MCF 10A (cell line): ENCODE data around the gene DGUOK. TPM values are rescaled to one million over a fixed set of nuclear protein-coding genes. Genes with fewer than 3 reads are reported as not detected.

ENCODE experiments used
- BruUV-seq: library from RNA; stranded (reverse); fragments of 400-500 nt; replicated peaks from 2 replicates; lab custom pipeline; 2021; lab: Mats Ljungman, UMichigan
- CTCF ChIA-PET: fragments of 300-600 bp; sonication (Branson Sonifier 250); formaldehyde crosslinking; extraction: SDS; loops from one replicate; lab custom pipeline; 2021; ENCODE audit warnings: antibody characterized with exemption, inconsistent platforms; lab: Yijun Ruan, JAX
- POLR2A ChIA-PET: fragments of 300-600, 350-650 bp; sonication (Branson Sonifier 250); formaldehyde crosslinking; extraction: SDS; loops from one replicate; lab custom pipeline; 2020; ENCODE audit warnings: antibody characterized with exemption, inconsistent platforms; lab: Yijun Ruan, JAX
- DNase-seq: peaks from one replicate; pipeline ENCODE4 v3.0.0-alpha.2; 2018; ENCODE audit not compliant: unreplicated experiment
- H3K27ac Mint-ChIP-seq: one replicate; pipeline ENCODE4 v1.8.0; 2022; ENCODE audit warnings: mild to moderate bottlenecking, low read depth, mixed read lengths; ENCODE audit not compliant: unreplicated experiment
- H3K27me3 Mint-ChIP-seq: one replicate; pipeline ENCODE4 v1.8.0; 2022; ENCODE audit warnings: mixed read lengths; ENCODE audit not compliant: insufficient read depth, unreplicated experiment
- H3K36me3 Mint-ChIP-seq: one replicate; pipeline ENCODE4 v1.8.0; 2022; ENCODE audit warnings: mild to moderate bottlenecking, moderate library complexity, mixed read lengths; ENCODE audit not compliant: insufficient read depth, unreplicated experiment
- H3K4me1 Mint-ChIP-seq: one replicate; pipeline ENCODE4 v1.8.0; 2022; ENCODE audit warnings: mixed read lengths; ENCODE audit not compliant: insufficient read depth, unreplicated experiment
- H3K4me3 Mint-ChIP-seq: one replicate; pipeline ENCODE4 v1.8.0; 2022; ENCODE audit warnings: mild to moderate bottlenecking, moderate library complexity, mixed read lengths; ENCODE audit not compliant: unreplicated experiment
- H3K9me3 Mint-ChIP-seq: one replicate; pipeline ENCODE4 v1.8.0; 2022; ENCODE audit warnings: mixed read lengths; ENCODE audit not compliant: unreplicated experiment
- CTCF ChIP-seq: fragments of 200-600 bp; IDR thresholded peaks from one replicate; pipeline ENCODE4 v1.8.0; 2022; ENCODE audit warnings: antibody characterized with exemption, mild to moderate bottlenecking; ENCODE audit not compliant: unreplicated experiment
- intact Hi-C: fragments of 100-400 bp; cut with micrococcal nuclease; formaldehyde crosslinking; loops from 2 replicates; pipeline ENCODE4 v1.14.1; 2022
- total RNA-seq: library from RNA; stranded (reverse); gene quantifications from 2 replicates; pipeline ENCODE4 v1.2.3, GENCODE V29; 2022

The DGUOK gene
- total RNA-seq, 1 experiment from 2014 or later, result 92.3 TPM

- Mint-ChIP-seq H3K9me3 (no peaks in the 10 kb centered on the region), H3K27ac (peak overlapping the region; percentile 40), H3K36me3 (peaks cover 62% of the 10 kb centered on the region), H3K4me1 (peaks cover 47% of the 10 kb centered on the region), H3K27me3 (no peaks in the 10 kb centered on the region), H3K4me3 (no peak overlapping the region)
- DNase-seq, result no peak
- no peak for TF ChIP-seq CTCF
- no TSS peak for BruUV-seq
- intact Hi-C loops, result loop anchor here (5.0 kb wide), 1 partner anchor 45 kb away; the partner anchor contains the start of gene TET3
- CTCF ChIA-PET, result interaction anchor here (0.6 to 1.5 kb wide), 6 partner anchors 10 to 214 kb away, joined by 3 to 6 read pairs (median 3); no protein-coding TSS in a partner anchor
- POLR2A ChIA-PET, result interaction anchor here (0.6 to 3.4 kb wide), 8 partner anchors 10 to 210 kb away, joined by 3 to 30 read pairs (median 6); partner anchors contain the start of genes BOLA3, DGUOK and STAMBP
These were observed 10.6 kb downstream of the DGUOK start for GRCh38 chr2:73937103-73937885.

GRCh38 chr2:73937899-73938298 lies 11.2 kb downstream of the DGUOK start:
- no TSS peak for BruUV-seq
- ChIA-PET CTCF (interaction anchor here (1.0 to 2.5 kb wide), 5 partner anchors 69 to 248 kb away, joined by 3 to 10 read pairs (median 3); no protein-coding TSS in a partner anchor), POLR2A (interaction anchor here (0.9 to 3.4 kb wide), 12 partner anchors 8 to 209 kb away, joined by 3 to 30 read pairs (median 6); partner anchors contain the start of genes DGUOK, STAMBP and TET3)
- H3K36me3 Mint-ChIP-seq, result peaks cover 66% of the 10 kb centered on the region
- H3K27me3 Mint-ChIP-seq, result no peaks in the 10 kb centered on the region
- intact Hi-C loops, result loop anchor here (2.0 to 5.0 kb wide), 3 partner anchors 44 to 209 kb away; partner anchors contain the start of genes BOLA3 and TET3
- no peak for TF ChIP-seq CTCF
- peaks cover 44% of the 10 kb centered on the region for H3K4me1 Mint-ChIP-seq
- DNase-seq, result no peak
- no peak overlapping the region for H3K4me3 Mint-ChIP-seq
- H3K9me3 Mint-ChIP-seq, result no peaks in the 10 kb centered on the region
- no peak overlapping the region for H3K27ac Mint-ChIP-seq

GRCh38 chr2:73938718-73939352 lies 12.2 kb downstream of the DGUOK start:
- H3K27me3 Mint-ChIP-seq, result no peaks in the 10 kb centered on the region
- CTCF ChIA-PET, result interaction anchor here (0.5 to 2.5 kb wide), 18 partner anchors 8 to 396 kb away, joined by 3 to 10 read pairs (median 4); partner anchors contain the start of gene STAMBP
- H3K4me3 Mint-ChIP-seq, result no peak overlapping the region
- intact Hi-C loops, result loop anchor here (1.0 to 5.0 kb wide), 4 partner anchors 43 to 208 kb away; partner anchors contain the start of genes BOLA3 and TET3
- H3K27ac Mint-ChIP-seq, result peak overlapping the region; percentile 91
- H3K4me1 Mint-ChIP-seq, result peaks cover 38% of the 10 kb centered on the region
- H3K36me3 Mint-ChIP-seq, result peaks cover 66% of the 10 kb centered on the region
- no TSS peak for BruUV-seq
- TF ChIP-seq CTCF, result no peak
- POLR2A ChIA-PET, result interaction anchor here (0.5 to 3.4 kb wide), 15 partner anchors 9 to 208 kb away, joined by 3 to 30 read pairs (median 5); partner anchors contain the start of genes DGUOK, STAMBP and TET3
- DNase-seq, result no peak
- H3K9me3 Mint-ChIP-seq, result no peaks in the 10 kb centered on the region
